Left kidney (tissue), 8 donors: ENCODE measurements around the gene CENPVL2. TPM values are rescaled to one million over a fixed set of nuclear protein-coding genes. Genes with fewer than 3 reads are reported as not detected.
"Not testable (repeated sequence)": the region's sequence is repeated elsewhere in the genome, so short reads cannot be mapped to it uniquely, and the experiment has no call there.

ENCODE experiments used
- DNase-seq: peaks from one replicate; pipeline ENCODE4 v3.0.0-alpha.2; 2013
- long read RNA-seq, 8 donors: transcript quantifications; one replicate each; lab custom pipeline, GENCODE V29; 2026
- polyA plus RNA-seq: library from polyadenylated mRNA; unstranded; fragments of 120-200 nt; gene quantifications from one replicate; pipeline ENCODE4 v1.2.1, GENCODE V29; 2013; ENCODE audit not compliant: insufficient read length

The CENPVL2 gene
- polyA plus RNA-seq: 0.28 TPM
- long read RNA-seq, donor 1, partial matches to known transcripts: 0 of 1 reads
- long read RNA-seq, donor 1, other reads (novel, unspliced or antisense): 0 of 1 reads
- long read RNA-seq, donor 2: 0 reads
- long read RNA-seq, donor 3, partial matches to known transcripts: 0 of 2 reads
- long read RNA-seq, donor 3, other reads (novel, unspliced or antisense): 0 of 2 reads
- long read RNA-seq, donor 4: 0 reads
- long read RNA-seq, donor 5: 0 reads
- long read RNA-seq, donor 6: 0 reads
- long read RNA-seq, donor 7: 0 reads
- long read RNA-seq, donor 8: 0 reads

DNA sequence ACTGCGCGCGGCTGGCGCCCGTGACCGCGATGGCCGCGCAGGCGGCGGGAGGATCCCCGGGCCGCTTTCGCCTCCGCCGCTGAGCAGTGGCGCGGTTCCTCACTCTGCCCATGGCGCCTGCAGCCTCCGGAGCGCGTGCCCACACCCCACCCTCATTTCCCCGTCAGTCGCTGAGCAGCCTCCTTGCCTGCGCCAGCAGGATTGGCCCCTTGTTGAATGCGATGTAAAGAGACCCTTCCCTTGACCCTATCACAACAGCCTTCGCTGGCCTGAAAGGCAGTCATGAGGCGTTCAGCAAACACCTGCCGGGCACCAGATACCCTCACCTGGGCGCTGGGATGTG is at the start of gene CENPVL2:
Gene CENPVL2 (minus strand): TSS at position 112 of the 343 bp plus-strand sequence. CDS start 0 bp downstream, at position 112.
- not testable (repeated sequence) for DNase-seq

DNA sequence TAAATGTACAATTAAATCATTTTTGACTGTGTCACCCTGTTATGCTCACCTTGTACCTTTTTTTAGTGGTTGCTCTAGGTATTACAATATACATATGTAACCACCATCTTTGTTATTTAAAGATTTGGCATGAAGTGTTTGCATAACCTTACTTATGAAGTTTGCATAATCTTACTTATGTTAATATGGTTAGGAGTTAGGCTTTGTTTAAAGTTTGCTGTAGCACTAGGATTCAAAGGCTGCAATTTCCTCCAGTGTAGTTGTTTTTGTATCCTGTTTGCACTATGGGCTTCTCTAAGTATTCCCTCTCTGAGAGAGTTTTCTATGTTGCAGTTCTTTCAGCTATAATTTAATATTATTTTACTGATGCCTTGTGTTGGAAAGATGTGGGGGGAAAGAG is 45.6 kb upstream of the CENPVL2 start:
- DNase-seq: no peak

GRCh38 chrX:51712943-51713647 is 30.5 kb upstream of the CENPVL2 start:
- not testable (repeated sequence) for DNase-seq

DNA sequence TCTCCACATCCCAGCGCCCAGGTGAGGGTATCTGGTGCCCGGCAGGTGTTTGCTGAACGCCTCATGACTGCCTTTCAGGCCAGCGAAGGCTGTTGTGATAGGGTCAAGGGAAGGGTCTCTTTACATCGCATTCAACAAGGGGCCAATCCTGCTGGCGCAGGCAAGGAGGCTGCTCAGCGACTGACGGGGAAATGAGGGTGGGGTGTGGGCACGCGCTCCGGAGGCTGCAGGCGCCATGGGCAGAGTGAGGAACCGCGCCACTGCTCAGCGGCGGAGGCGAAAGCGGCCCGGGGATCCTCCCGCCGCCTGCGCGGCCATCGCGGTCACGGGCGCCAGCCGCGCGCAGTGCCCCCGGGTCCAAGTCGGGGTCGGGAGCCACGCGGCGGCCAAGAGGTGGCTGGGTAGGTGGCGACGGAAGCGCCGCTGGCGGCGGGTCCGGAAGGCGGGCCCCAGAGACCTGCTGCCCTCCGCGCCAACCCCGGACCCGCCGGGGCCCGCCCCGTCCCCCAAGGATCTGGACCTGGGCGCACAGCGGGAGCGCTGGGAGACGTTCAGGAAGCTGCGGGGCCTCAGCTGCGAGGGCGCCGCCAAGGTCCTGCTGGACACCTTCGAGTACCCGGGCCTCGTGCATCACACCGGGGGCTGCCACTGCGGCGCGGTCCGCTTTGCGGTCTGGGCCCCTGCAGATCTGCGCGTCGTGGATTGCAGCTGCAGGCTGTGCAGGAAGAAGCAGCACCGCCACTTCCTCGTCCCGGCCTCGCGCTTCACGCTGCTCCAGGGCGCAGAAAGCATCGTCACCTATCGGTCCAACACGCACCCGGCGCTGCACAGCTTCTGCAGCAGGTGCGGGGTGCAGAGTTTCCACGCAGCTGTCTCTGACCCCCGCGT is 27.9 kb upstream of the CENPVL2 start, which contains the start of gene CENPVL1:
Gene CENPVL1 (plus strand): TSS at position 236 of the 888 bp plus-strand sequence. CDS start 0 bp downstream, at position 236.
- DNase-seq: not testable (repeated sequence)

DNA sequence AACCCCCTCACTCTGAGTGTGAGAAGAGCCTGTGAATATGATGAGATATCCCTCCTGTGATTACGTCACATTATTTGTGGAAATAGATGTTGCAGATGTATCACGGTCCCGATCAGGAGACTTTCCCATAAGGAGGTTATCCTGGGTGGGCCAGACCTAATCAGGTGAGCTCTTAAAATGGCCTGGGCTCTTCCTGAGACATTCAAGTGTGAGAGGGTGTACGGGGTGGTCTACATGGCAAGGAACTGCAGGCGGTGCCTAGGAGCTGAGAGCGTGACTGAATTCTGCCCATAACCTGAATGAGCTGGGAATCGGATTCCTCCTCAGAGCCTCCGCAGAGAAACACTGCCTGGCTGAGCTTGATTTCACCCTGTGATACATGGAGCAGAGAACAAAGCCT is 14.8 kb upstream of the CENPVL2 start:
- no peak for DNase-seq

DNA sequence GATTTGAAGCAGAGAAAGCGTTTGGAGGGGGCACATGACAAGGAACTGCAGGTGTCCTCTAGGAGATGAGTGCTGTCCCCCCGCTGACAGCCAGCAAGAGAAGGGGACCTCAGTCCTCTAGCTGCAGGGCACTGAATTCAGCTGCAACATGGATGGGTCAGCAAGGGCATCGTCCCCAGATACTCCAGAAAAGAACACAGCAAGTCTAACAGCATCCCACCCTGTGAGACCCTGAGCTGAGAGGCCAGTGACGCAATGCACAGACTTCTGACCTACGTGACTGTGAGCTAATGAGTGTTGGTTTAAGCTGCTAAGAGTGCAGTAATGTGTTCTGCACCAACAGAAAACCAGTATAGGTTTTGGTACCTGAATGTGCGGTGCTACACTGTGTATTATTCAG is 11.6 kb upstream of the CENPVL2 start:
- no peak for DNase-seq

- DNase-seq: not testable (repeated sequence)
Observed at GRCh38 chrX:51681808-51682719, 567 bp downstream of the CENPVL2 start.

- DNase-seq: not testable (repeated sequence)
Observed at GRCh38 chrX:51679689-51680433, 2.8 kb downstream of the CENPVL2 start.

DNA sequence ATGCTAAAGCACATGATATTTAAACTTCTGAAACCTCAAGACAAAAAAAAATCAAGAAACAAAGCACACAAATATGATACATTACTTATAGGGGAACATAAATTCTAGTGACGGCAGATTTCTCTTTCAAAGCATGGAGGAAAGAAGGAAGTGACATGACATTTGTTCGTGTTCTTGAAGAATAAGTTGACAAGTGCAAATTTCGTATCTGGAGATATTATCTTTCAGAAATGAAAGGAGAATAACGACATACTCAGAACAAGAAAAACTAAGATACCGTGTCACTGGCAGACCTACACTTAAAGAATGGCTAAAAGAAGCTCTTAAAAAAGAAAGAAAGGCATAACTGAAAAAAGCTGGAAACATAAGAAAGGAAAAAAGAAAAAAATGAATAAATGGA is 16.6 kb downstream of the CENPVL2 start:
- DNase-seq: no peak

DNA sequence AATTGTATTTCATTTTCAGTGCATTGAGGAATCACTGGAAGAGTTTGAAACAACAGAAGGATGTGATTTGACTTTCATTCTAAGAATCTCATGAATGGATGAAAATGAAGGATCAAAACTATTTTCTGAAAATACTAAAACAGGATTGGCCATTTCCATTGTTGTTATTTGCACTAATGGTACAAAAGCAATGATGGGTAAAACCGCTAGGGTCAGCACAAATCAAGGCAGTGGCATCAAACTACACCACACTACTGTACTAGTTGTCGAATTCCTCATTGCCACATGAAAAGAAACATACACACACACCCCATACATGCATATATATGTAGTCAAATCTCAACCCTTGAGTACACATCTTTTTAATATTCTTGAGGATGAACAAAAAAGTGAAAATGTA is 39.3 kb downstream of the CENPVL2 start:
- no peak for DNase-seq

DNA sequence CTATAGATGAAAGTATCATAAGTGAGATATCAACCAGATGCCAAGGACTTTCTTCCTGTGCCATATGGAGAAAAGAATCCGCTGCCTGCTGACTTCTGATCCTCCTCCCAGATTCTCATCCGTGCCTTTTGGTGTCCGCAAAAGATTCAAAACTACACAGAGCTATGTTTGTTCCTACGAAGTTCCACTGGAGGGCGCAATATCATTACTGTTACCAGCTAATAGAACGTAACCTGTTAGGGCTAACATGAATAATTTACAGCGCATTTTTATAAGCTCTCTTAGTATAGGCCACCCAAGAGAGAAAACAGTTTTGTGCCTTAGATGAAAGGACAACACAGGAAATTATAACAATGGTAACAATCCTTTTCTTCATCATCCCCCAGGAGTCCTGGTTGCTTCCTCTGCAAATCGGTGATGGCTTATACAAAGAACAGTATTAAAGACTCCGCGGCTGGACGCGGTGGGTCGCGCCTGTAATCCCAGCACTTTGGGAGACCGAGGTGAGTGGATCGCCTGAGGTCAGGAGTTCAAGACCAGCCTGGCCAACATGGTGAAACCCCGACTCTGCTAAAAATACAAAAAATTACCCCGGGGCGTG is 41.1 kb downstream of the CENPVL2 start:
- DNase-seq: peak; percentile 32

DNA sequence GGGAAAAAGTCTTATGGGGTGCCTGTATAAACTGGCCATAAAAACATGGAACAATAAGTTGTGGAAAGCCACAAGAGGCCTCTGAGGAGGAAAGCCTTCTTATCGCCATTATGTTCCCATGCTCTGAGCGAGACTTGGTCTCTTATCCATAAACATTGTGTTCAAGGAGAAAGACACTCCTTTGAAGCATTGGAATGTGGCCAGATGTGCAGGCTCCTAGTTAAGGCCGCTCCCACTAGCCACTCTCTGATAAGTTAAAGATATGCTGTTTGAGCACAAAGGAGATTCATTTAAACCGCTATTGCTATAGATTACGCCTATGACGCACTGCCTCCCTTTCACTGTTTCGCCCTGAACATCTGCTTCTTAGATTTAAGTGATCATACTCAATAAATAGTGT is 46.1 kb downstream of the CENPVL2 start:
- DNase-seq: not testable (repeated sequence)

Other genes starting within 250 kb of the CENPVL2 start
- 14.8 TPM for gene NUDT11, start 186.2 kb downstream of the CENPVL2 start, polyA plus RNA-seq
- 1.0 TPM for gene CENPVL3, start 63.9 kb downstream of the CENPVL2 start, polyA plus RNA-seq
- 0.28 TPM for gene CENPVL1, start 27.7 kb upstream of the CENPVL2 start, polyA plus RNA-seq
- gene GSPT2, start 60.6 kb upstream of the CENPVL2 start, polyA plus RNA-seq: 21.2 TPM
- gene MAGED1, start 210.8 kb upstream of the CENPVL2 start, polyA plus RNA-seq: 353 TPM